SU-DHL-6 (cell line): ENCODE measurements around the gene RBM33.

Experiments
- H2AFZ ChIP-seq: fragments of 200-600 bp; sonication (generic); 2 replicates; pipeline ENCODE4 v1.6.1; 2014; ENCODE audit warnings: low read depth, mild to moderate bottlenecking, moderate library complexity, mixed read lengths, antibody characterized with exemption, low read length; ENCODE audit not compliant: severe bottlenecking
- H3F3A ChIP-seq: fragments of 200-600 bp; shearing (Covaris generic); 2 replicates; pipeline ENCODE4 v1.6.0; 2016; ENCODE audit warnings: antibody characterized with exemption, mild to moderate bottlenecking; ENCODE audit not compliant: insufficient read depth
- H3K27ac ChIP-seq: fragments of 200-600 bp; sonication (generic); 2 replicates; pipeline ENCODE4 v1.5.1; 2016; ENCODE audit warnings: low read depth, mild to moderate bottlenecking, low read length, moderate library complexity, mixed read lengths
- H3K27me3 ChIP-seq: fragments of 200-600 bp; sonication (generic), shearing (Covaris generic); 2 replicates; pipeline ENCODE4 v1.6.0; 2014; ENCODE audit warnings: mild to moderate bottlenecking, low read length
- H3K36me3 ChIP-seq: fragments of 200-600 bp; sonication (generic); 2 replicates; pipeline ENCODE4 v1.6.1; 2014; ENCODE audit warnings: mild to moderate bottlenecking, low read length, mixed read lengths
- H3K4me2 ChIP-seq: fragments of 300-600, 200-600 bp; shearing (Covaris generic), sonication (generic); 2 replicates; pipeline ENCODE4 v1.6.0; 2014; ENCODE audit warnings: low read length, low read depth, mild to moderate bottlenecking; ENCODE audit not compliant: poor library complexity, severe bottlenecking
- H3K4me3 ChIP-seq: fragments of 200-600 bp; sonication (generic); 2 replicates; pipeline ENCODE4 v1.5.1; 2014; ENCODE audit warnings: antibody characterized with exemption, low read length, mild to moderate bottlenecking, mixed read lengths; ENCODE audit not compliant: insufficient read depth, poor library complexity, severe bottlenecking
- H3K79me2 ChIP-seq: fragments of 200-600 bp; sonication (generic); 2 replicates; pipeline ENCODE4 v1.6.1; 2014; ENCODE audit warnings: mild to moderate bottlenecking, low read length, moderate library complexity; ENCODE audit not compliant: insufficient read depth
- H3K9ac ChIP-seq: fragments of 200-600 bp; sonication (generic); 2 replicates; pipeline ENCODE4 v1.7.0; 2014; ENCODE audit warnings: mild to moderate bottlenecking, low read length
- H3K9me2 ChIP-seq: fragments of 200-600 bp; sonication (generic); replicated peaks from 2 replicates; pipeline ENCODE4 v1.6.1; 2014; ENCODE audit warnings: low read length; ENCODE audit not compliant: insufficient read depth
- H3K9me3 ChIP-seq: fragments of 200-600 bp; sonication (generic); 2 replicates; pipeline ENCODE4 v1.6.1; 2014; ENCODE audit warnings: low read length, mixed read lengths; ENCODE audit not compliant: insufficient read depth
- H4K20me1 ChIP-seq: fragments of 200-600 bp; sonication (generic); 2 replicates; pipeline ENCODE4 v1.6.1; 2014; ENCODE audit warnings: low read depth, mild to moderate bottlenecking, antibody characterized with exemption, low read length, moderate library complexity, mixed read lengths
- CTCF ChIP-seq: fragments of 200-600 bp; sonication (generic); IDR thresholded peaks from one replicate; pipeline ENCODE4 v1.5.1; 2017; ENCODE audit warnings: antibody characterized with exemption, mild to moderate bottlenecking, low read length, moderate library complexity; ENCODE audit not compliant: insufficient read depth, poor library complexity, severe bottlenecking
- EZH2phosphoT487 ChIP-seq: fragments of 200-600 bp; sonication (generic), shearing (Covaris generic); conservative IDR thresholded peaks from 2 replicates; pipeline ENCODE4 v1.6.1; 2018; ENCODE audit warnings: mild to moderate bottlenecking, antibody characterized with exemption, low read length, moderate library complexity, mixed read lengths

The RBM33 gene

GRCh38 chr7:155766966-155767916 lies 122.8 kb downstream of the RBM33 start:
- Histone ChIP-seq H4K20me1 (no peaks in the 10 kb centered on the region), H2AFZ (no peak overlapping the region), H3K4me2 (no peak overlapping the region), H3K9me3 (no peaks in the 10 kb centered on the region), H3K79me2 (peaks cover 27% of the 10 kb centered on the region), H3K27ac (no peak overlapping the region), H3K9me2 (no peaks in the 10 kb centered on the region), H3F3A (0 out of 2 replicates have a peak, but pooled peaks cover 6% of the 10 kb centered on the region), H3K9ac (no peak overlapping the region), H3K36me3 (peaks cover 33% of the 10 kb centered on the region; the same call in 1 of the 2 replicates), H3K4me3 (no peak overlapping the region), H3K27me3 (no peaks in the 10 kb centered on the region)
- TF ChIP-seq EZH2phosphoT487 (no peak), CTCF (no peak)

DNA sequence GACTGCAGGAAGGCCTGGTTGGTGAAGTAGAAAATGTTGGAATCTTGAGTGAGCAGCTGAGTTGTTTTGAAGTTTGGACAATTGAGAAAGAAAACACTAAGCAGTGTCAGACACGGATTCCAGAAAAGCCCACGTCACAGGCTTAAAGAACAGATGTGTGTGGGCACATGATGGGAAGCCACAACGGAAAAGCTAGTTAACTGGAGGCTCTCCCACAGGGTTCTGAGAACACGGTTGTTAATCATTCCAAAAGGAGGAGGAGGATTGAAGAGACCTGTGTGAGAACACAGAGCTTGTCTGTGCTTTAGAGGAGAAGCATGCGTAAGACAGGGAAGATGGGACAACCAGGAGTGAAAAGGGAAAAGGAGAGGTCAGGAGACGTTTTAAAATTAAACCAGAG lies 125.2 kb downstream of the RBM33 start:
- 0 out of 2 replicates have a peak, but pooled peaks cover 6% of the 10 kb centered on the region for H3F3A ChIP-seq
- H3K9ac ChIP-seq = no peak overlapping the region
- peaks cover 33% of the 10 kb centered on the region; the same call in 1 of the 2 replicates for H3K36me3 ChIP-seq
- no peaks in the 10 kb centered on the region for H3K9me3 ChIP-seq
- no peak for TF ChIP-seq EZH2phosphoT487
- no peak for TF ChIP-seq CTCF
- H4K20me1 ChIP-seq = no peaks in the 10 kb centered on the region
- H3K9me2 ChIP-seq = no peaks in the 10 kb centered on the region
- H3K27ac ChIP-seq = no peak overlapping the region
- H3K27me3 ChIP-seq = no peaks in the 10 kb centered on the region
- peaks cover 14% of the 10 kb centered on the region for H3K79me2 ChIP-seq
- no peak overlapping the region for H3K4me3 ChIP-seq
- no peak overlapping the region for H2AFZ ChIP-seq
- H3K4me2 ChIP-seq = no peak overlapping the region

GRCh38 chr7:155770241-155770640 lies 125.8 kb downstream of the RBM33 start:
- Histone ChIP-seq H3K79me2 (peaks cover 14% of the 10 kb centered on the region), H3K9me3 (no peaks in the 10 kb centered on the region), H3K27ac (no peak overlapping the region), H3K4me3 (no peak overlapping the region), H3K9me2 (no peaks in the 10 kb centered on the region), H2AFZ (no peak overlapping the region), H3F3A (0 out of 2 replicates have a peak, but pooled peaks cover 6% of the 10 kb centered on the region), H3K27me3 (no peaks in the 10 kb centered on the region), H4K20me1 (no peaks in the 10 kb centered on the region), H3K9ac (no peak overlapping the region), H3K36me3 (peaks cover 29% of the 10 kb centered on the region; the same call in 1 of the 2 replicates), H3K4me2 (no peak overlapping the region)
- no peak for TF ChIP-seq EZH2phosphoT487
- TF ChIP-seq CTCF = no peak
